ENCODE results near the gene GDPD5. TPM values are rescaled to one million over a fixed set of nuclear protein-coding genes. Genes with fewer than 3 reads are reported as not detected.

Gene GDPD5
- total RNA-seq, 1 donor from 2014 or later: 36.6 TPM

GRCh38 chr11:75499423-75500190 lies 26.1 kb downstream of the GDPD5 start:
- H3K36me3 ChIP-seq: no peaks in the 10 kb centered on the region
- intact Hi-C loops (cut with DNase I): no loop called here
- H3K9me3 ChIP-seq: no peaks in the 10 kb centered on the region
- peak in 1 of 2 donors; percentile 96 for DNase-seq (ENCODE audit: extremely low spot score in 2 of 2)
- no peak for TF ChIP-seq CTCF (IDR thresholded peaks at IDR 0.05)
- TF ChIP-seq POLR2AphosphoS5 (IDR thresholded peaks at IDR 0.05; ENCODE audit: insufficient read depth in 1 of 2, low read depth in 1 of 2): peak in 1 of 2 donors; percentile 46
- TF ChIP-seq POLR2A (IDR thresholded peaks at IDR 0.05): no peak
- no peaks in the 10 kb centered on the region for H3K27me3 ChIP-seq
- H3K4me3 ChIP-seq: no peak overlapping the region
- peak overlapping the region; percentile 74 for H3K27ac ChIP-seq
- peaks cover 25% of the 10 kb centered on the region for H3K4me1 ChIP-seq

- intact Hi-C loops (cut with DNase I): no loop called here
- Histone ChIP-seq H3K27me3 (no peaks in the 10 kb centered on the region), H3K4me3 (no peak overlapping the region), H3K9me3 (no peaks in the 10 kb centered on the region), H3K36me3 (no peaks in the 10 kb centered on the region), H3K4me1 (peaks cover 25% of the 10 kb centered on the region), H3K27ac (peak overlapping the region; percentile 58)
- TF ChIP-seq POLR2AphosphoS5 (IDR thresholded peaks at IDR 0.05; ENCODE audit: insufficient read depth in 1 of 2, low read depth in 1 of 2): no peak
- TF ChIP-seq CTCF (IDR thresholded peaks at IDR 0.05): no peak
- TF ChIP-seq POLR2A (IDR thresholded peaks at IDR 0.05): no peak
- no peak for DNase-seq (ENCODE audit: extremely low spot score in 2 of 2)
Observed at GRCh38 chr11:75498556-75499255, 27.0 kb downstream of the GDPD5 start.

DNA sequence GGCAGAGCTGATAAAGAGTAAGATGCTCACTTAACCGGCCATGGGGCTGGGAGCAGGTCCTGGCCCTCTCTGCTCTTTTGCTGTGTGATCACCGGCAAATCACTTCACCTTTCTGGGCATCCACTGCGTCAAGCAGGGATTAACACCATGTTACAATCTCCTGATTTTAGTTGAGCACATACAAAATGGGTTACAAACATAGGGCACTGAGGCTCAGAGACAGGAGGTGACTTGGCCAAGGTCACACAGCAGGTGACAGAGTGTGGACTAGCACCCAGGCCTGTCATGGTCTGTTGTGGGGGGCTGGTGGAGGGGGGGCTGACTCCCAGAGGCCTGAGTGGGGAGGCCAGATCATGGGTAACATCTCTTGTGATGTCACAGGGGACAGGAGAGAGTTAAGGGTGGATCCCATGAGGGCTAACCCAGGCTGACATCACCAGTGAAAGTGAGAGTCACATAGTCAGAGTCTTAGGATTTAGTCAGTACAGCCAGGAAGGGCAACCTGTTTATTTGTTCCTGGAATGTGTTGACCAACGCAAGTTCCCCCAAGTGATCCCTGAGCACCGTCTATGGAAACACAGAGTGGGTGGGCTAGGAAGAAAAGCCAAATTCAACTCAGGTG lies 27.8 kb downstream of the GDPD5 start:
- intact Hi-C loops (cut with DNase I): no loop called here
- Histone ChIP-seq H3K4me1 (peaks cover 25% of the 10 kb centered on the region), H3K4me3 (no peak overlapping the region), H3K36me3 (no peaks in the 10 kb centered on the region), H3K27me3 (no peaks in the 10 kb centered on the region), H3K27ac (peak overlapping the region; percentile 58), H3K9me3 (no peaks in the 10 kb centered on the region)
- no peak for TF ChIP-seq CTCF (IDR thresholded peaks at IDR 0.05)
- no peak for TF ChIP-seq POLR2AphosphoS5 (IDR thresholded peaks at IDR 0.05; ENCODE audit: insufficient read depth in 1 of 2, low read depth in 1 of 2)
- no peak for TF ChIP-seq POLR2A (IDR thresholded peaks at IDR 0.05)
- DNase-seq (ENCODE audit: extremely low spot score in 2 of 2): no peak

- DNase-seq (ENCODE audit: extremely low spot score in 2 of 2): no peak
- Histone ChIP-seq H3K9me3 (no peaks in the 10 kb centered on the region), H3K4me1 (peaks cover 25% of the 10 kb centered on the region), H3K36me3 (no peaks in the 10 kb centered on the region), H3K27ac (no peak overlapping the region), H3K27me3 (no peaks in the 10 kb centered on the region), H3K4me3 (no peak overlapping the region)
- intact Hi-C loops (cut with DNase I): no loop called here
- no peak for TF ChIP-seq CTCF (IDR thresholded peaks at IDR 0.05)
- no peak for TF ChIP-seq POLR2A (IDR thresholded peaks at IDR 0.05)
- TF ChIP-seq POLR2AphosphoS5 (IDR thresholded peaks at IDR 0.05; ENCODE audit: insufficient read depth in 1 of 2, low read depth in 1 of 2): no peak
Observed at GRCh38 chr11:75496305-75496752, 29.4 kb downstream of the GDPD5 start.

Measured in vagina (tissue), 2 donors.